Ureter (tissue), 1 donor: Measurements from ENCODE around the gene HBB. TPM values are rescaled to one million over a fixed set of nuclear protein-coding genes. Genes with fewer than 3 reads are reported as not detected.

ENCODE experiments used
- DNase-seq: peaks from one replicate; pipeline ENCODE4 v3.0.0-alpha.2; 2020; ENCODE audit warnings: low spot score
- total RNA-seq: library from RNA; stranded (reverse); gene quantifications from one replicate; pipeline ENCODE4 v1.2.4, GENCODE V29; 2023
- donor health status: DM: yes; HTN: yes; CAD: no.

The HBB gene
- total RNA-seq, 1 donor from 2014 or later, result 144 TPM

- no peak for DNase-seq
Measured at GRCh38 chr11:5227681-5228080, 810 bp upstream of the HBB start.

DNA sequence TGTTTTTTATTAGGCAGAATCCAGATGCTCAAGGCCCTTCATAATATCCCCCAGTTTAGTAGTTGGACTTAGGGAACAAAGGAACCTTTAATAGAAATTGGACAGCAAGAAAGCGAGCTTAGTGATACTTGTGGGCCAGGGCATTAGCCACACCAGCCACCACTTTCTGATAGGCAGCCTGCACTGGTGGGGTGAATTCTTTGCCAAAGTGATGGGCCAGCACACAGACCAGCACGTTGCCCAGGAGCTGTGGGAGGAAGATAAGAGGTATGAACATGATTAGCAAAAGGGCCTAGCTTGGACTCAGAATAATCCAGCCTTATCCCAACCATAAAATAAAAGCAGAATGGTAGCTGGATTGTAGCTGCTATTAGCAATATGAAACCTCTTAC, 1.4 kb downstream of the HBB start:
- no peak for DNase-seq

- no peak for DNase-seq
Measured at GRCh38 chr11:5224538-5225479, 2.1 kb downstream of the HBB start.

DNA sequence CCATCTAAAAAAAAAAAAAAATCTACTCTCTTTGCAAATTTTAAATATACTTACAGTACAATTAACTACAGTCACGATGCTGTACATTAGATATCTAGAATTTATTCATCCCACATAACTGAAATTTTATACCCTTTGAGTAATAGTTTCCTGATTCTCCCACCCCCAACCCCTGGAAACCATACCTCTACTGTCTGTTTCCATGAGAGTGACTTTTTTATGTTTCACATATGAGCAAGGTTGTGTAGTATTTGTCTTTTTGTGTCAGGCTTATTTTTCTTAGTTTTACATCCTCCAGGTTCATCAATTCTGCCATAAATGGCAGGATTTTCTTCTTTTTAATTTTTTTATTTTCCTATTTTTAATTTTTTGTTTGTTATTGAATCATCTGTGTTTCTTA, 3.2 kb downstream of the HBB start:
- DNase-seq, result no peak

DNA sequence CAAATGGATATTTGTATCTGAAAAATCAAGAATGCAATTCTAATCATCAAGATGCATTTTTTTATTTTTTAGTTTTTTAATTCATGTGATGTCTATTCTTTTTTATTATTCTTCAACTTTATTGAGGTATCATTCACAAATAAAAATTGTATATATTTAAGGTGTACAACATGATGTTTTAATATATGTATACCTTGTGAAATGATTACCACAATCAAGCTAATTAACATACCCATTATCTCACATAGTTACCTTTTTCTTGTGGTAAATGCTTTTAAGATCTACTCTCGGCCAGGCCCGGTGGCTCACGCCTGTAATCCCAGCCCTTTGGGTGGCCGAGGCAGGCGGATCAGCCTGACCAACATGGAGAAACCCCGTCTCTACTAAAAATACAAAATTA, 3.7 kb downstream of the HBB start:
- DNase-seq, result no peak

GRCh38 chr11:5210376-5210885, 16.4 kb downstream of the HBB start:
- DNase-seq, result no peak

GRCh38 chr11:5204787-5205186, 22.1 kb downstream of the HBB start:
- no peak for DNase-seq

GRCh38 chr11:5203366-5203765, 23.5 kb downstream of the HBB start:
- DNase-seq, result no peak

DNA sequence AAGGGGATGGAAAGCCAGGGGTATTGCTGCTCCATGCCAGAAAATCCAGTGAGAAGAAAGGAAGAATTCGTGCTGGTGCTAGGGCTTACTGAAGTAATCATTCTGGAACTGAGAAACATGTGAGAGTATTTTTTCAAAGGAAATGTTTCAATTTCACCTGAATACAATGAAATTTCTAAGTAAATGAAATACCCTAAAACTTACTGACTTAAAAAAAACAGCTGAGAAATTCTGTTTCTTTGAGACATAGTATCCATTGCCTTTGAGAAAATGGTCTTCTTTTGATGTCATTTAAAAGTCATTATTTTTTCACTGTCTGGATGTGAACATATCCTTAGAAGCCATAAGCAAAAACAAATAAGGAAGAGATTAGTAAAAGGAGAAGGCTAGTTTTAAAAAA, 26.3 kb downstream of the HBB start, which contains the start of gene OR51V1:
OR51V1 (minus strand) TSS at position 101 of the 400 bp plus-strand sequence; CDS start at position 101, 0 bp downstream.
- no peak for DNase-seq

- no peak for DNase-seq
Measured at GRCh38 chr11:5198285-5198684, 28.6 kb downstream of the HBB start.

DNA sequence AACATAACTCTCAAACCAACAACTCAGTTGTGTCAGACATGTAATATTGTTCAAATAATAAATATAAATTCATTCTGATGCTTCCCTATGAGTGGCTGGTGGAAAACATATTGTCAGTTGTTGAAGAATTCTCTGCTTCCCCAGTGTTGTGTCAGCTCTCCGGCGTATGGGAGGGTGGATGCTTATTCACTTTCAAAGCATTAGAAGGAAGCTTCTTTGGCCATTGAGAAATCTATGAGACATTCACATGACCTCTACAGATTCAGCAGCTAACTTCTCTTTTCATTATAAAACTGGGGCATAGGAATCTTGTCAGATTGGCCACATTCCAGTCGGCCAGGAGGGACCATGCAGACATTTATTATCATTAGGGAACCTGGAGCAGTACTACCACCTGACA, 29.3 kb downstream of the HBB start:
- DNase-seq, result no peak

DNA sequence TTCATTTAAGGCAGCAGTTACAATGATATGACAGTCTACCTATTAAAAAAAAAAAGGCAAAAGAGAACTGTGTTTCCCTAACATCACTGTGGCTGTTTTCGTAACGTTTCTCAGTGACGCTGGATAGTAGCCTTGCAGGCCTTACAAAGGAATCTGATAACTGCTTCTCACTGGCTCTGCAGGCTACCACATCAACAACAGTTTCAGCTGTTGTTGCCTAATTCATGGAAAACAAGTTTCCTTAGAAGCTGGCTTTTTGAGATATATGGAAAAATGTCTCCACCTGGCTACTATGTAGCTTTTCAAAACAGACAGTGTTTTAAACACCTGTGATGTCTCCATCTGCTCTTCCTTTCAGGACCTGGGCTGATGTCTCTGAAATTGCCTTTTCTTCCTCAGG, 30.1 kb downstream of the HBB start:
- DNase-seq, result no peak

DNA sequence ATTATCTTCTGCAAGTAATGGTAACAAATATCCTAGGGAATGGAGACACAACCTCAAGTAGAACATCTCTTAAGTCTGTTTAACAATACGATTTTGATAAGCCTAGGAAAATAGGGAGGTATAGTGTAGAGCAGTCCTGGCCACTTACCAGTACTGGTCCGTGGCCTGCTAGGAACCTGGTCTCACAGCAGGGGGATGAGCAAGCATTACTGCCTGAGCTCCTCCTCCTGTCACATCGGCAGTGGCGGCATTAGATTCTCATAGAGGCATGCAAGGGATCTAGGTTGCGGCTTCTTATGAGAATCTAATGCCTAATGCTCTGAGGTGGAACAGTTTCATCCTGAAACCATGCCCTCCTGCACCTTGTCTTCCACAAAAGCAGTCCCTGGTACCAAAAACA, 30.8 kb downstream of the HBB start:
- no peak for DNase-seq

- no peak for DNase-seq
Measured at GRCh38 chr11:5192738-5193137, 34.1 kb downstream of the HBB start.

GRCh38 chr11:5188201-5188600, 38.7 kb downstream of the HBB start:
- no peak for DNase-seq

DNA sequence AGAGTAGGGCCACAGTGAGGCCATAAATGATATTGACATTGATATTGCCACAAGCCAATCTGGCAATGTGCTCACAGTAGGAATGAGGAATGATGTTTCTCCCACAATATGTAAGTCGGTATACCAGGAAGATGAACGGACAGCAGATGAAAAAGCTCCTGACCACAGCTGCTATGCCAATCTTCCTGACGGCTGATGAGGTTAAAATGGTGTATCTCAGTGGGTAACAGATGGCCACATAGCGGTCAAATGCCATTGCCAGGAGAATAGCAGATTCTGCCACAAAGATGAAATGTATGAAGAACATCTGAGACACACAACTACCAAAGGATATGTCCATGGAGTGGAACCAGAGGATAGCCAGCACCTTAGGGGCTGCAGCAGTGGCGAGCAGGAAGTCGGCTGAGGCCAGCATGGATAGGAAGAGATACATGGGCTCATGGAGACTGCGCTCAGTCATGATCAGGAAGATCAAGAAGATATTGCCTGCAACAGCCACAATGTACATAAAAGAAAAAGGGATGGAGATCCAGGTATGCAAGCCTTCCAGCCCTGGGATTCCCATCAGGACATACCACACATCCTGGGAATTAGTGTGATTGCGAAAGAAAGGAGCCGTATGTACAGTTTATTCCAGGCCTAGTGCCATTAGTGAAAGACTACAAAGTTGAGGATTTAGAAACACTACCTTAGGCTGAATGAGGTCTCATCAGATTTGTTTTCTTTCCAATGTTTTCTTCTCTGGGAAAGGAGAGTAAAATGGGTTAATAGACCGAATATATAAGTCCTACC, 48.6 kb downstream of the HBB start:
- DNase-seq, result no peak

Other genes with a start within 250 kb of the HBB start
- gene OR51L1, start 232.2 kb downstream of the HBB start, total RNA-seq, result not detected
- gene OR52J3, start 180.5 kb downstream of the HBB start, total RNA-seq, result not detected
- gene OR52E2, start 167.4 kb downstream of the HBB start, total RNA-seq, result not detected
- gene OR52E1, start 157.5 kb downstream of the HBB start, total RNA-seq, result not detected
- not detected for gene OR52A5, start 88.7 kb downstream of the HBB start, total RNA-seq
- not detected for gene OR52A1, start 72.3 kb downstream of the HBB start, total RNA-seq
- not detected for gene OR51V1, start 26.4 kb downstream of the HBB start, total RNA-seq
- gene HBD, start 7.4 kb upstream of the HBB start, total RNA-seq, result 0.75 TPM
- gene HBG1, start 22.8 kb upstream of the HBB start, total RNA-seq, result not detected
- gene HBG2, start 27.7 kb upstream of the HBB start, total RNA-seq, result not detected
- gene HBE1, start 42.9 kb upstream of the HBB start, total RNA-seq, result not detected
- 0.42 TPM for gene OR51B4, start 74.9 kb upstream of the HBB start, total RNA-seq
- gene OR51B2, start 97.2 kb upstream of the HBB start, total RNA-seq, result not detected
- 0.99 TPM for gene OR51B5, start 116.5 kb upstream of the HBB start, total RNA-seq
- not detected for gene OR51B6, start 124.4 kb upstream of the HBB start, total RNA-seq
- not detected for gene OR51M1, start 156.7 kb upstream of the HBB start, total RNA-seq
- not detected for gene OR51Q1, start 195.0 kb upstream of the HBB start, total RNA-seq
- gene OR51I1, start 214.4 kb upstream of the HBB start, total RNA-seq, result 0.70 TPM
- gene OR51I2, start 222.3 kb upstream of the HBB start, total RNA-seq, result not detected